Mesenchymal stem cell (in vitro differentiated cells and primary cell): ENCODE data around the gene SLC36A3.

Experiments used
- DNase-seq: peaks from one replicate; pipeline ENCODE4 v3.0.0-alpha.2; 2013
- H2AFZ ChIP-seq: one replicate; pipeline ENCODE4 v1.6.1; 2013; ENCODE audit warnings: low read depth, mild to moderate bottlenecking, control low read depth, inconsistent platforms, low read length, moderate library complexity
- H2AK5ac ChIP-seq: 2 replicates; pipeline ENCODE4 v1.6.1; 2013; ENCODE audit warnings: low read length, moderate library complexity, mild to moderate bottlenecking, inconsistent platforms; ENCODE audit not compliant: severe bottlenecking
- H2BK120ac ChIP-seq: one replicate; pipeline ENCODE4 v1.6.1; 2013; ENCODE audit warnings: low read depth, mild to moderate bottlenecking, inconsistent platforms, low read length, moderate library complexity
- H2BK12ac ChIP-seq, 2 experiments: one replicate each; pipeline ENCODE4 v1.6.1; 2013; ENCODE audit warnings: inconsistent platforms in 2 of 2, low read length in 2 of 2, mild to moderate bottlenecking in 2 of 2, moderate library complexity in 2 of 2, control low read depth in 1 of 2
- H2BK15ac ChIP-seq: one replicate; pipeline ENCODE4 v1.6.1; 2013; ENCODE audit warnings: mild to moderate bottlenecking, low read depth, inconsistent platforms; ENCODE audit not compliant: poor library complexity, severe bottlenecking
- H2BK5ac ChIP-seq: 2 replicates; pipeline ENCODE4 v1.6.1; 2013; ENCODE audit warnings: low read depth, mild to moderate bottlenecking, low read length, control low read depth, inconsistent platforms; ENCODE audit not compliant: poor library complexity, severe bottlenecking
- H3K14ac ChIP-seq, 2 experiments: one replicate each; pipeline ENCODE4 v1.6.1; 2013; ENCODE audit warnings: inconsistent platforms in 2 of 2, low read length in 2 of 2, control low read depth in 1 of 2, mild to moderate bottlenecking in 1 of 2, moderate library complexity in 1 of 2
- H3K18ac ChIP-seq, 2 experiments: one replicate each; pipeline ENCODE4 v1.6.1; 2013; ENCODE audit warnings: inconsistent platforms in 2 of 2, low read length in 2 of 2, control low read depth in 1 of 2, low read depth in 1 of 2, mild to moderate bottlenecking in 1 of 2
- H3K23ac ChIP-seq, 2 experiments: one replicate each; pipeline ENCODE4 v1.6.1; 2013; ENCODE audit warnings: inconsistent platforms in 2 of 2, low read length in 2 of 2, mild to moderate bottlenecking in 2 of 2, moderate library complexity in 2 of 2, control low read depth in 1 of 2
- H3K27ac ChIP-seq: 2 replicates; pipeline ENCODE4 v1.5.1; 2013; ENCODE audit warnings: mild to moderate bottlenecking, moderate library complexity, low read length, control low read depth, inconsistent platforms; ENCODE audit not compliant: poor library complexity, severe bottlenecking
- H3K27me3 ChIP-seq, 2 experiments: 2 replicates each; pipeline versions ENCODE4 v1.6.1 to v1.7.0; 2013; ENCODE audit warnings: low read length in 2 of 2, mild to moderate bottlenecking in 2 of 2, moderate library complexity in 2 of 2, control low read depth in 1 of 2, inconsistent platforms in 1 of 2; ENCODE audit not compliant: control insufficient read depth in 1 of 2, insufficient read depth in 1 of 2
- H3K36me3 ChIP-seq, 2 experiments: 2 replicates each; pipeline versions ENCODE4 v1.6.1 to v1.7.0; 2013; ENCODE audit warnings: low read length in 2 of 2, control low read depth in 1 of 2, inconsistent platforms in 1 of 2, low read depth in 1 of 2, mild to moderate bottlenecking in 1 of 2; ENCODE audit not compliant: insufficient read depth in 2 of 2, control insufficient read depth in 1 of 2
- H3K4ac ChIP-seq, 2 experiments: one replicate each; pipeline ENCODE4 v1.6.1; 2013; ENCODE audit warnings: inconsistent platforms in 2 of 2, low read length in 2 of 2, mild to moderate bottlenecking in 2 of 2, moderate library complexity in 2 of 2, control low read depth in 1 of 2, low read depth in 1 of 2
- H3K4me1 ChIP-seq: 2 replicates; pipeline ENCODE4 v1.6.1; 2013; ENCODE audit warnings: low read depth, low read length, control low read depth; ENCODE audit not compliant: control insufficient read depth, insufficient read depth
- H3K4me2 ChIP-seq: 2 replicates; pipeline ENCODE4 v1.6.1; 2013; ENCODE audit warnings: low read length, mild to moderate bottlenecking, inconsistent platforms; ENCODE audit not compliant: poor library complexity, severe bottlenecking
- H3K4me3 ChIP-seq, 2 experiments: 2 replicates each; pipeline versions ENCODE4 v1.5.1 to v1.7.0; 2013; ENCODE audit warnings: low read length in 2 of 2, mild to moderate bottlenecking in 2 of 2, control low read depth in 1 of 2, low read depth in 1 of 2; ENCODE audit not compliant: insufficient read depth in 1 of 2
- H3K79me1 ChIP-seq: replicated peaks from 2 replicates; pipeline ENCODE4 v1.6.1; 2013; ENCODE audit warnings: mild to moderate bottlenecking, control low read depth, low read length, inconsistent platforms; ENCODE audit not compliant: poor library complexity, severe bottlenecking
- H3K9ac ChIP-seq: 2 replicates; pipeline ENCODE4 v1.7.0; 2013; ENCODE audit warnings: mild to moderate bottlenecking, low read length, moderate library complexity
- H3K9me3 ChIP-seq: 2 replicates; pipeline ENCODE4 v1.7.0; 2013; ENCODE audit warnings: mild to moderate bottlenecking, low read length; ENCODE audit not compliant: control insufficient read depth
- H4K8ac ChIP-seq: one replicate; pipeline ENCODE4 v1.6.1; 2013; ENCODE audit warnings: inconsistent platforms, mild to moderate bottlenecking, low read length, moderate library complexity
- H4K91ac ChIP-seq: one replicate; pipeline ENCODE4 v1.6.1; 2013; ENCODE audit warnings: mild to moderate bottlenecking, low read length, inconsistent platforms
- WGBS: methylation state at CpG from one replicate; pipeline ENCODE4 v1.1.7; 2013; ENCODE audit warnings: mixed read lengths; 5-methylcytosine and 5-hydroxymethylcytosine counted together

Gene SLC36A3

GRCh38 chr5:151345808-151346478 lies 42.4 kb upstream of the SLC36A3 start:
- H2AFZ ChIP-seq = no peak overlapping the region
- H2BK120ac ChIP-seq = no peak overlapping the region
- WGBS = 74% methylated on average over 8 of the region's 8 CpGs
- H2AK5ac ChIP-seq = no peak overlapping the region
- DNase-seq = no peak
- no peak overlapping the region for H3K18ac ChIP-seq
- H2BK12ac ChIP-seq = no peak overlapping the region
- H3K79me1 ChIP-seq = no peaks in the 10 kb centered on the region
- peaks cover 4% of the 10 kb centered on the region for H3K9me3 ChIP-seq
- no peaks in the 10 kb centered on the region for H3K4me1 ChIP-seq
- H3K4ac ChIP-seq = no peak overlapping the region
- H4K8ac ChIP-seq = no peak overlapping the region
- no peak overlapping the region for H3K23ac ChIP-seq
- no peaks in the 10 kb centered on the region for H3K36me3 ChIP-seq
- H3K14ac ChIP-seq = no peak overlapping the region
- peak overlapping the region; percentile 12 for H3K9ac ChIP-seq
- H4K91ac ChIP-seq = no peak overlapping the region
- peaks cover 56 to 74% of the 10 kb centered on the region in 2 experiments for H3K27me3 ChIP-seq
- no peak overlapping the region for H3K27ac ChIP-seq
- H3K4me2 ChIP-seq = no peak overlapping the region
- no peak overlapping the region for H2BK15ac ChIP-seq
- H3K4me3 ChIP-seq = no peak overlapping the region
- no peak overlapping the region for H2BK5ac ChIP-seq

- no peaks in the 10 kb centered on the region for H3K36me3 ChIP-seq
- H4K91ac ChIP-seq = no peak overlapping the region
- H3K18ac ChIP-seq = no peak overlapping the region
- no peak overlapping the region for H3K27ac ChIP-seq
- no peak overlapping the region for H2BK12ac ChIP-seq
- peaks cover 56 to 81% of the 10 kb centered on the region in 2 experiments for H3K27me3 ChIP-seq
- H3K79me1 ChIP-seq = no peaks in the 10 kb centered on the region
- no peak for DNase-seq
- no peak overlapping the region for H2BK5ac ChIP-seq
- H3K9me3 ChIP-seq = peaks cover 4% of the 10 kb centered on the region
- no peak overlapping the region for H3K4ac ChIP-seq
- WGBS = 56% methylated on average over 11 of the region's 11 CpGs
- no peak overlapping the region for H3K4me3 ChIP-seq
- no peak overlapping the region for H2BK15ac ChIP-seq
- H2BK120ac ChIP-seq = no peak overlapping the region
- no peak overlapping the region for H3K14ac ChIP-seq
- H3K4me2 ChIP-seq = no peak overlapping the region
- peak overlapping the region; percentile 12 for H3K9ac ChIP-seq
- H3K4me1 ChIP-seq = no peaks in the 10 kb centered on the region
- H3K23ac ChIP-seq = no peak overlapping the region
- no peak overlapping the region for H2AK5ac ChIP-seq
- H2AFZ ChIP-seq = no peak overlapping the region
- H4K8ac ChIP-seq = no peak overlapping the region
These were observed 41.7 kb upstream of the SLC36A3 start for GRCh38 chr5:151345187-151345807.

GRCh38 chr5:151344088-151344487 lies 40.5 kb upstream of the SLC36A3 start:
- 87% methylated on average over 7 of the region's 7 CpGs for WGBS
- no peak overlapping the region for H3K18ac ChIP-seq
- H3K27me3 ChIP-seq = peaks cover 54 to 82% of the 10 kb centered on the region in 2 experiments
- H2BK120ac ChIP-seq = no peak overlapping the region
- H3K4me3 ChIP-seq = no peak overlapping the region
- H3K4ac ChIP-seq = no peak overlapping the region
- no peak for DNase-seq
- no peak overlapping the region for H3K27ac ChIP-seq
- H4K91ac ChIP-seq = no peak overlapping the region
- H2AK5ac ChIP-seq = no peak overlapping the region
- H3K14ac ChIP-seq = no peak overlapping the region
- no peaks in the 10 kb centered on the region for H3K36me3 ChIP-seq
- no peak overlapping the region for H3K4me2 ChIP-seq
- no peak overlapping the region for H2BK5ac ChIP-seq
- peaks cover 4% of the 10 kb centered on the region for H3K9me3 ChIP-seq
- H4K8ac ChIP-seq = no peak overlapping the region
- H2BK12ac ChIP-seq = no peak overlapping the region
- no peak overlapping the region for H2AFZ ChIP-seq
- no peak overlapping the region for H3K9ac ChIP-seq
- H3K79me1 ChIP-seq = no peaks in the 10 kb centered on the region
- no peaks in the 10 kb centered on the region for H3K4me1 ChIP-seq
- no peak overlapping the region for H2BK15ac ChIP-seq
- H3K23ac ChIP-seq = no peak overlapping the region

GRCh38 chr5:151340004-151340403 lies 36.4 kb upstream of the SLC36A3 start:
- Histone ChIP-seq H3K4me1 (no peaks in the 10 kb centered on the region), H3K4me2 (no peak overlapping the region), H3K27ac (no peak overlapping the region), H3K79me1 (no peaks in the 10 kb centered on the region), H2BK15ac (no peak overlapping the region), H3K27me3 (peaks cover 19 to 59% of the 10 kb centered on the region in 2 experiments), H2BK5ac (no peak overlapping the region), H3K9ac (no peak overlapping the region), H3K23ac (no peak overlapping the region), H3K14ac (no peak overlapping the region), H4K91ac (no peak overlapping the region), H3K4ac (no peak overlapping the region), H2AK5ac (no peak overlapping the region), H3K9me3 (peaks cover 4% of the 10 kb centered on the region), H2AFZ (no peak overlapping the region), H2BK120ac (no peak overlapping the region), H3K18ac (no peak overlapping the region), H2BK12ac (no peak overlapping the region), H4K8ac (no peak overlapping the region), H3K36me3 (no peaks in the 10 kb centered on the region), H3K4me3 (no peak overlapping the region)
- WGBS = 70% methylated on average over 3 of the region's 3 CpGs
- DNase-seq = no peak
